IPS-18c (cell line): ENCODE results near the gene ANKRD13B.
A peak's percentile ranks its signal among the peaks of the same experiment; 100 is the strongest.
"Not testable (repeated sequence)": the region's sequence is repeated elsewhere in the genome, so short reads cannot be mapped to it uniquely, and the experiment has no call there.

Experiments
- H3K4me3 ChIP-seq: 2 replicates; pipeline ENCODE4 v1.7.0; 2013; ENCODE audit warnings: low read depth, mild to moderate bottlenecking, low read length, moderate library complexity; ENCODE audit not compliant: insufficient read depth
- H3K9me3 ChIP-seq: one replicate; pipeline ENCODE4 v1.6.1; 2013; ENCODE audit warnings: mild to moderate bottlenecking, low read length, moderate library complexity; ENCODE audit not compliant: control insufficient read depth, insufficient read depth

Gene ANKRD13B

GRCh38 chr17:29592850-29593551, at the start of gene ANKRD13B:
TSS of gene ANKRD13B (plus strand) at chr17:29593132. CDS start at chr17:29593622, 490 bp downstream.
- peak within 1 kb of the TSS; percentile 78 for H3K4me3 ChIP-seq
- no peaks in the 10 kb centered on the region for H3K9me3 ChIP-seq

GRCh38 chr17:29544066-29544465, 48.9 kb upstream of the ANKRD13B start:
- no peak overlapping the region for H3K4me3 ChIP-seq
- H3K9me3 ChIP-seq = no peaks in the 10 kb centered on the region

GRCh38 chr17:29546085-29546484, 46.8 kb upstream of the ANKRD13B start:
- no peaks in the 10 kb centered on the region for H3K9me3 ChIP-seq
- H3K4me3 ChIP-seq = no peak overlapping the region

- no peaks in the 10 kb centered on the region for H3K9me3 ChIP-seq
- no peak overlapping the region for H3K4me3 ChIP-seq
Measured at GRCh38 chr17:29546830-29547229, 46.1 kb upstream of the ANKRD13B start.

GRCh38 chr17:29549177-29549923, 43.6 kb upstream of the ANKRD13B start:
- Histone ChIP-seq H3K4me3 (no peak overlapping the region), H3K9me3 (peaks cover 2% of the 10 kb centered on the region)

- no peak overlapping the region for H3K4me3 ChIP-seq
- H3K9me3 ChIP-seq = peaks cover 2% of the 10 kb centered on the region
Measured at GRCh38 chr17:29555840-29556239, 37.1 kb upstream of the ANKRD13B start.

- no peak overlapping the region for H3K4me3 ChIP-seq
- H3K9me3 ChIP-seq = peaks cover 2% of the 10 kb centered on the region
Measured at GRCh38 chr17:29557085-29557738, 35.7 kb upstream of the ANKRD13B start.

GRCh38 chr17:29557739-29558116, 35.2 kb upstream of the ANKRD13B start:
- Histone ChIP-seq H3K4me3 (no peak overlapping the region), H3K9me3 (peaks cover 2% of the 10 kb centered on the region)

GRCh38 chr17:29558139-29558538, 34.8 kb upstream of the ANKRD13B start:
- not testable (repeated sequence) for H3K9me3 ChIP-seq, H3K4me3 ChIP-seq

- Histone ChIP-seq H3K9me3 (no peaks in the 10 kb centered on the region), H3K4me3 (no peak overlapping the region)
Measured at GRCh38 chr17:29559640-29560039, 33.3 kb upstream of the ANKRD13B start.

GRCh38 chr17:29560316-29560715, 32.6 kb upstream of the ANKRD13B start:
- H3K9me3 ChIP-seq = no peaks in the 10 kb centered on the region

GRCh38 chr17:29561554-29562517, 31.1 kb upstream of the ANKRD13B start:
- Histone ChIP-seq H3K4me3 (no peak overlapping the region), H3K9me3 (no peaks in the 10 kb centered on the region)

More at GRCh38 chr17:29560316-29560715, 32.6 kb upstream of the ANKRD13B start:
- no peak overlapping the region for H3K4me3 ChIP-seq

GRCh38 chr17:29562615-29563014, 30.3 kb upstream of the ANKRD13B start:
- H3K9me3 ChIP-seq = no peaks in the 10 kb centered on the region
- no peak overlapping the region for H3K4me3 ChIP-seq

GRCh38 chr17:29563816-29564215, 29.1 kb upstream of the ANKRD13B start:
- Histone ChIP-seq H3K9me3 (peaks cover 2% of the 10 kb centered on the region), H3K4me3 (no peak overlapping the region)

GRCh38 chr17:29565643-29566472, 27.1 kb upstream of the ANKRD13B start:
- peak overlapping the region; percentile 60 for H3K4me3 ChIP-seq

More at GRCh38 chr17:29565643-29566472, 27.1 kb upstream of the ANKRD13B start:
- peaks cover 2% of the 10 kb centered on the region for H3K9me3 ChIP-seq
